HCT116 (cell line): ENCODE measurements around the gene MOV10L1. TPM values are rescaled to one million over a fixed set of nuclear protein-coding genes. Genes with fewer than 3 reads are reported as not detected.

ENCODE experiments used
- ATAC-seq: fragments of 200-7000 bp; cut with Tn5 transposase; 2 replicates; pipeline ENCODE4 v1.9.1; 2020; ENCODE audit warnings: mild to moderate bottlenecking, moderate library complexity
- BruUV-seq: library from RNA; stranded (reverse); fragments of 400-500 nt; replicated peaks from 2 replicates; lab custom pipeline; 2021; lab: Mats Ljungman, UMichigan
- CTCF ChIA-PET: fragments of 300-600 bp; sonication (Branson Sonifier 250); formaldehyde crosslinking; loops from one replicate; lab custom pipeline; 2021; ENCODE audit warnings: antibody characterized with exemption; lab: Charles Lee
- POLR2A ChIA-PET: fragments of 300-600, 350-600 bp; sonication (Branson Sonifier 250); formaldehyde crosslinking; loops from one replicate; lab custom pipeline; 2021; ENCODE audit warnings: antibody characterized with exemption; lab: Charles Lee
- RAD21 ChIA-PET, 2 experiments: fragments of 300-600 bp; sonication (Branson Sonifier 250); formaldehyde crosslinking; loops; one replicate each; lab custom pipeline; 2023; ENCODE audit warnings: low total read pairs in 2 of 2; ENCODE audit not compliant: uncharacterized antibody in 2 of 2, unreplicated experiment in 2 of 2, low non-redundant PET in 1 of 2; lab: Charles Lee
- DNase-seq: peaks from one replicate; pipeline ENCODE4 v3.0.0-alpha.2; 2010; ENCODE audit warnings: low read depth, low spot score
- H2AFZ ChIP-seq: fragments of 200-600 bp; shearing (Covaris generic), sonication (generic); 2 replicates; pipeline ENCODE4 v1.6.1; 2017; ENCODE audit warnings: low read depth, mixed run types, mixed read lengths, antibody characterized with exemption, low read length; ENCODE audit not compliant: poor library complexity, severe bottlenecking
- H3K27ac ChIP-seq: 2 replicates; pipeline ENCODE4 v1.5.1; 2012; ENCODE audit warnings: low read depth, low read length
- H3K27me3 ChIP-seq: fragments of 200-600 bp; sonication (generic); 2 replicates; pipeline ENCODE4 v1.6.1; 2016; ENCODE audit warnings: mixed run types, low read length, mixed read lengths; ENCODE audit not compliant: insufficient read depth
- H3K36me3 ChIP-seq, 2 experiments: fragments of 200-500 bp in 1 of 2; fragments of 200-600 bp in 1 of 2; sonication (Bioruptor generic) in 1 of 2; sonication (generic) in 1 of 2; 2 replicates each; pipeline versions ENCODE4 v1.5.1 to v1.6.1; 2014 to 2016; ENCODE audit warnings: low read length in 2 of 2, inconsistent platforms in 1 of 2, mixed read lengths in 1 of 2, mixed run types in 1 of 2; ENCODE audit not compliant: insufficient read depth in 2 of 2, control insufficient read depth in 1 of 2
- H3K4me1 ChIP-seq, 2 experiments: fragments of 200-600 bp in 1 of 2; sonication (generic) in 1 of 2; 2 replicates each; pipeline versions ENCODE4 v1.5.1 to v1.6.1; 2012 to 2017; ENCODE audit warnings: low read length in 2 of 2, inconsistent platforms in 1 of 2, mild to moderate bottlenecking in 1 of 2, mixed read lengths in 1 of 2, mixed run types in 1 of 2, moderate library complexity in 1 of 2; ENCODE audit not compliant: insufficient read depth in 2 of 2, control insufficient read depth in 1 of 2
- H3K4me2 ChIP-seq: fragments of 200-600 bp; sonication (generic); 2 replicates; pipeline ENCODE4 v1.6.1; 2017; ENCODE audit warnings: mixed run types, low read length, mixed read lengths
- H3K4me3 ChIP-seq, 2 experiments: fragments of 200-600 bp in 1 of 2; sonication (generic) in 1 of 2; replicated peaks in 1 of 2; 2 replicates each; pipeline ENCODE4 v1.5.1; 2011 to 2016; ENCODE audit warnings: low read length in 2 of 2, control low read depth in 1 of 2, low read depth in 1 of 2, mild to moderate bottlenecking in 1 of 2, mixed read lengths in 1 of 2, mixed run types in 1 of 2
- H3K79me2 ChIP-seq: fragments of 200-600 bp; sonication (generic); 2 replicates; pipeline ENCODE4 v1.6.1; 2017; ENCODE audit warnings: mild to moderate bottlenecking, mixed run types, low read length, moderate library complexity, mixed read lengths; ENCODE audit not compliant: insufficient read depth
- H3K9ac ChIP-seq: fragments of 200-600 bp; sonication (generic); 2 replicates; pipeline ENCODE4 v1.6.1; 2016; ENCODE audit warnings: low read length, mixed read lengths
- H3K9me2 ChIP-seq: fragments of 200-600 bp; sonication (generic), shearing (Covaris generic); 2 replicates; pipeline ENCODE4 v1.6.1; 2017; ENCODE audit warnings: mixed run types, mild to moderate bottlenecking, moderate library complexity; ENCODE audit not compliant: insufficient read depth
- H3K9me3 ChIP-seq, 2 experiments: fragments of 200-500 bp in 1 of 2; fragments of 200-600 bp in 1 of 2; sonication (Bioruptor generic) in 1 of 2; sonication (generic) in 1 of 2; 2 replicates each; pipeline ENCODE4 v1.6.1; 2014 to 2017; ENCODE audit warnings: low read length in 2 of 2, mixed read lengths in 2 of 2, inconsistent platforms in 1 of 2, low read depth in 1 of 2, mild to moderate bottlenecking in 1 of 2, mixed run types in 1 of 2, moderate library complexity in 1 of 2; ENCODE audit not compliant: control insufficient read depth in 1 of 2, insufficient read depth in 1 of 2
- H4K20me1 ChIP-seq: fragments of 200-600 bp; sonication (generic), shearing (Covaris generic); 2 replicates; pipeline ENCODE4 v1.6.1; 2017; ENCODE audit warnings: mixed run types, mild to moderate bottlenecking, moderate library complexity; ENCODE audit not compliant: insufficient read depth
- CBX3 ChIP-seq: IDR thresholded peaks from 2 replicates; pipeline ENCODE4 v1.6.1; 2012; ENCODE audit warnings: low read depth
- CTCF ChIP-seq, 3 experiments: fragments of 200-600 bp in 1 of 3; sonication (generic) in 1 of 3; IDR thresholded peaks in 2 of 3; conservative IDR thresholded peaks in 1 of 3; 2 replicates each; pipeline ENCODE4 v1.5.1; 2012 to 2017; ENCODE audit warnings: low read depth in 2 of 3, low read length in 2 of 3, antibody characterized with exemption in 1 of 3, borderline replicate concordance in 1 of 3, control low read depth in 1 of 3, mild to moderate bottlenecking in 1 of 3, mixed read lengths in 1 of 3, mixed run types in 1 of 3, moderate library complexity in 1 of 3; ENCODE audit not compliant: insufficient read depth in 1 of 3
- EGR1 ChIP-seq: IDR thresholded peaks from 2 replicates; pipeline ENCODE4 v1.6.1; 2012; ENCODE audit warnings: low read depth
- ELF1 ChIP-seq: IDR thresholded peaks from 2 replicates; pipeline ENCODE4 v1.6.1; 2012; ENCODE audit warnings: low read depth, borderline replicate concordance
- EZH2 ChIP-seq: fragments of 200-600 bp; sonication (generic); IDR thresholded peaks from 2 replicates; pipeline ENCODE4 v1.6.1; 2017; ENCODE audit warnings: antibody characterized with exemption, mixed run types
- EZH2phosphoT487 ChIP-seq: fragments of 200-600 bp; IDR thresholded peaks from 2 replicates; pipeline ENCODE4 v1.6.1; 2018; ENCODE audit warnings: antibody characterized with exemption, borderline replicate concordance
- FOSL1 ChIP-seq: IDR thresholded peaks from 2 replicates; pipeline ENCODE4 v1.6.1; 2012; ENCODE audit warnings: low read depth
- JUND ChIP-seq: IDR thresholded peaks from 2 replicates; pipeline ENCODE4 v1.6.1; 2012
- MAX ChIP-seq: IDR thresholded peaks from 2 replicates; pipeline ENCODE4 v1.6.1; 2012
- POLR2A ChIP-seq: IDR thresholded peaks from 2 replicates; pipeline ENCODE4 v1.7.0; 2011; ENCODE audit warnings: borderline replicate concordance; ENCODE audit not compliant: insufficient read depth, insufficient read length; ENCODE audit errors: extremely low read depth
- SIN3A ChIP-seq: IDR thresholded peaks from 2 replicates; pipeline ENCODE4 v1.6.1; 2012; ENCODE audit warnings: low read depth
- SP1 ChIP-seq: IDR thresholded peaks from 2 replicates; pipeline ENCODE4 v1.6.1; 2012; ENCODE audit warnings: low read depth
- SRF ChIP-seq: IDR thresholded peaks from 2 replicates; pipeline ENCODE4 v1.6.1; 2012; ENCODE audit warnings: low read depth
- TCF7L2 ChIP-seq: IDR thresholded peaks from 2 replicates; pipeline ENCODE4 v1.7.0; 2011; ENCODE audit warnings: borderline replicate concordance, inconsistent platforms; ENCODE audit not compliant: insufficient read depth, insufficient read length; ENCODE audit errors: extremely low read depth
- ZBTB33 ChIP-seq: IDR thresholded peaks from 2 replicates; pipeline ENCODE4 v1.6.1; 2011; ENCODE audit warnings: mild to moderate bottlenecking, low read length, moderate library complexity; ENCODE audit not compliant: insufficient replicate concordance; ENCODE audit errors: extremely low read depth
- ZFX ChIP-seq: fragments of 450-650 bp; IDR thresholded peaks from 2 replicates; pipeline ENCODE4 v1.6.1; 2017
- ZNF274 ChIP-seq: fragments of 200-500 bp; sonication (Bioruptor generic); IDR thresholded peaks from 2 replicates; pipeline ENCODE4 v1.6.1; 2014; ENCODE audit warnings: mild to moderate bottlenecking, low read depth, low read length, inconsistent platforms
- intact Hi-C: fragments of 100-400 bp; cut with micrococcal nuclease; formaldehyde crosslinking; loops from 2 replicates; pipeline ENCODE4 v1.10.0; 2022
- total RNA-seq: library from RNA; stranded (reverse); gene quantifications from one replicate; pipeline ENCODE4 v1.2.1, GENCODE V29; 2021; ENCODE audit not compliant: unreplicated experiment

MOV10L1 gene
- total RNA-seq, 1 experiment from 2014 or later: not detected

- H3K36me3 ChIP-seq: no peaks in the 10 kb centered on the region
- no peaks in the 10 kb centered on the region for H3K79me2 ChIP-seq
- H4K20me1 ChIP-seq: no peaks in the 10 kb centered on the region
- no peaks in the 10 kb centered on the region for H3K9me2 ChIP-seq
- H3K4me3 ChIP-seq: no peak overlapping the region
- H3K9me3 ChIP-seq: peaks cover 0 to 3% of the 10 kb centered on the region in 2 experiments; a peak in 1 of 4 replicates
- TF ChIP-seq ELF1: no peak
- TF ChIP-seq ZFX: no peak
- TF ChIP-seq SIN3A: no peak
- TF ChIP-seq ZBTB33: no peak
- no peak for TF ChIP-seq CBX3
- no peak for TF ChIP-seq TCF7L2
- TF ChIP-seq SP1: no peak
- TF ChIP-seq MAX: no peak
- TF ChIP-seq JUND: no peak
- TF ChIP-seq EGR1: no peak
- no peak for TF ChIP-seq EZH2phosphoT487
- no peak for TF ChIP-seq CTCF (IDR thresholded peaks at IDR 0.05 in 2 of 3, conservative IDR thresholded peaks at IDR 0.05 in 1 of 3; ENCODE audit: borderline replicate concordance in 1 of 3, insufficient read depth in 1 of 3, low read depth in 2 of 3, low read length in 2 of 3)
- TF ChIP-seq EZH2: no peak
- no peak for TF ChIP-seq POLR2A
- TF ChIP-seq SRF: no peak
- TF ChIP-seq ZNF274: no peak
- TF ChIP-seq FOSL1: no peak
- no peak overlapping the region for H3K4me2 ChIP-seq
- no peak overlapping the region for H3K27ac ChIP-seq
- ATAC-seq (no peak), DNase-seq (no peak)
- no peak overlapping the region for H2AFZ ChIP-seq
- H3K9ac ChIP-seq: no peak overlapping the region
- H3K4me1 ChIP-seq: no peaks in the 10 kb centered on the region
- POLR2A ChIA-PET: no interaction called here
- CTCF ChIA-PET: no interaction called here
- intact Hi-C loops: no loop called here
- RAD21 ChIA-PET: no interaction called here
- no peaks in the 10 kb centered on the region for H3K27me3 ChIP-seq
- BruUV-seq: no TSS peak
These were observed 1.4 kb downstream of the MOV10L1 start for GRCh38 chr22:50091092-50091768.
